Hepatocyte (in vitro differentiated cells): Measurements from ENCODE around the gene ATXN10.

Source experiments
- CTCF ChIP-seq: fragments of 200-600 bp; sonication (generic); IDR thresholded peaks from 2 replicates; pipeline ENCODE4 v1.5.1; 2016; ENCODE audit warnings: antibody characterized with exemption, mild to moderate bottlenecking; ENCODE audit not compliant: poor library complexity
- EZH2 ChIP-seq: fragments of 200-600 bp; sonication (generic); IDR thresholded peaks from 2 replicates; pipeline ENCODE4 v1.6.1; 2016; ENCODE audit warnings: antibody characterized with exemption, mild to moderate bottlenecking, borderline replicate concordance
- EZH2phosphoT487 ChIP-seq: fragments of 200-600 bp; sonication (generic); IDR thresholded peaks from one replicate; pipeline ENCODE4 v1.6.1; 2018; ENCODE audit warnings: antibody characterized with exemption, mild to moderate bottlenecking, low read depth, moderate library complexity; ENCODE audit not compliant: unreplicated experiment, severe bottlenecking

- TF ChIP-seq CTCF (peak; percentile 85), EZH2phosphoT487 (no peak), EZH2 (no peak)
Observed at GRCh38 chr22:45645526-45646414, 25.9 kb upstream of the ATXN10 start.
